ENCODE measurements around the gene YY1.

DNA sequence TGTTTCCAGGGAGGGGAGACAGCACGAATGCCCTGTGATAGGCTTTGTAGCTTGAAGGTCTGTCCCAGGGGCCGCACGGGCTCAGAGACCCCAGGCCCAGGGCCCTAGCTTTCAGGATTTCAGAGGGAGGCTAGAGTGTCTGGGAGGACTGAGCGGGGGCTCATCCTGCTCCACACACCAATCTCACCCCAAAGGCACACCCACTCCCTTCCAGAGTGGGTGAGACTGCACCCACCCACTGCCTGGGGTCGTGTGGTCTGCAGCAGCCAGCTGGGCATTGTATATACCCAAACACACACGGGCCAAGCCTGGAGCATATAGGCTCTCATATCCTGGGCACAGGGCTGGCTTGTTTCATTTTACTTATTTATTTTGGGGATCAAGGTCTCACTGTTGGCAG lies 78.4 kb downstream of the YY1 start:
- TF ChIP-seq, protein P1, sequence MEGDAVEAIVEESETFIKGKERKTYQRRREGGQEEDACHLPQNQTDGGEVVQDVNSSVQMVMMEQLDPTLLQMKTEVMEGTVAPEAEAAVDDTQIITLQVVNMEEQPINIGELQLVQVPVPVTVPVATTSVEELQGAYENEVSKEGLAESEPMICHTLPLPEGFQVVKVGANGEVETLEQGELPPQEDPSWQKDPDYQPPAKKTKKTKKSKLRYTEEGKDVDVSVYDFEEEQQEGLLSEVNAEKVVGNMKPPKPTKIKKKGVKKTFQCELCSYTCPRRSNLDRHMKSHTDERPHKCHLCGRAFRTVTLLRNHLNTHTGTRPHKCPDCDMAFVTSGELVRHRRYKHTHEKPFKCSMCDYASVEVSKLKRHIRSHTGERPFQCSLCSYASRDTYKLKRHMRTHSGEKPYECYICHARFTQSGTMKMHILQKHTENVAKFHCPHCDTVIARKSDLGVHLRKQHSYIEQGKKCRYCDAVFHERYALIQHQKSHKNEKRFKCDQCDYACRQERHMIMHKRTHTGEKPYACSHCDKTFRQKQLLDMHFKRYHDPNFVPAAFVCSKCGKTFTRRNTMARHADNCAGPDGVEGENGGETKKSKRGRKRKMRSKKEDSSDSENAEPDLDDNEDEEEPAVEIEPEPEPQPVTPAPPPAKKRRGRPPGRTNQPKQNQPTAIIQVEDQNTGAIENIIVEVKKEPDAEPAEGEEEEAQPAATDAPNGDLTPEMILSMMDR (IDR thresholded peaks at IDR 0.05) = no peak
- no peak for TF ChIP-seq POLR2A (IDR thresholded peaks at IDR 0.05)

Measured in vagina (tissue), 2 donors.